Cardiac muscle cell (in vitro differentiated cells and primary cell): ENCODE data around the gene TMEM186. TPM values are rescaled to one million over a fixed set of nuclear protein-coding genes. Genes with fewer than 3 reads are reported as not detected.

Experiments
- DNase-seq, 2 donors: peaks; one replicate each; pipeline versions ENCODE4 v3.0.0 to v3.0.0-alpha.2; 2010 to 2017; ENCODE audit warnings: low read depth in 1 of 2, low spot score in 1 of 2
- H3K27ac ChIP-seq: fragments of 200-600 bp; sonication (generic); 2 replicates; pipeline ENCODE4 v1.5.1; 2016
- H3K27me3 ChIP-seq: fragments of 200-600 bp; sonication (generic); 2 replicates; pipeline ENCODE4 v1.6.0; 2016; ENCODE audit warnings: control low read depth
- H3K36me3 ChIP-seq: fragments of 200-600 bp; sonication (generic); 2 replicates; pipeline ENCODE4 v1.5.1; 2016; ENCODE audit warnings: control low read depth
- H3K4me1 ChIP-seq: fragments of 200-600 bp; sonication (generic); 2 replicates; pipeline ENCODE4 v1.8.1; 2017; ENCODE audit warnings: low read depth, mild to moderate bottlenecking, mixed run types
- H3K4me3 ChIP-seq: fragments of 200-600 bp; sonication (generic); 2 replicates; pipeline ENCODE4 v1.5.1; 2016; ENCODE audit warnings: mild to moderate bottlenecking
- H3K9me3 ChIP-seq: fragments of 200-600 bp; sonication (generic); 2 replicates; pipeline ENCODE4 v1.5.1; 2017; ENCODE audit warnings: low read depth, mild to moderate bottlenecking, control low read depth
- CTCF ChIP-seq: IDR thresholded peaks from 2 replicates; pipeline ENCODE4 v1.5.1; 2012; ENCODE audit warnings: low read depth, mild to moderate bottlenecking, low read length
- polyA plus RNA-seq: library from polyadenylated mRNA; unstranded; fragments of >200 nt; fragmentation: Nextera tagmentation; extraction: Ambion mirVana; gene quantifications from 2 replicates; pipeline ENCODE4 v1.2.1, GENCODE V29; 2016
- total RNA-seq: library from RNA; depleted of rRNA; stranded (reverse); fragments of >200 nt; gene quantifications from 2 replicates; pipeline ENCODE4 v1.2.3, GENCODE V29; 2016

Gene TMEM186
- total and polyA plus RNA-seq, 2 experiments from 2014 or later, result 8.1 to 23.9 TPM

DNA sequence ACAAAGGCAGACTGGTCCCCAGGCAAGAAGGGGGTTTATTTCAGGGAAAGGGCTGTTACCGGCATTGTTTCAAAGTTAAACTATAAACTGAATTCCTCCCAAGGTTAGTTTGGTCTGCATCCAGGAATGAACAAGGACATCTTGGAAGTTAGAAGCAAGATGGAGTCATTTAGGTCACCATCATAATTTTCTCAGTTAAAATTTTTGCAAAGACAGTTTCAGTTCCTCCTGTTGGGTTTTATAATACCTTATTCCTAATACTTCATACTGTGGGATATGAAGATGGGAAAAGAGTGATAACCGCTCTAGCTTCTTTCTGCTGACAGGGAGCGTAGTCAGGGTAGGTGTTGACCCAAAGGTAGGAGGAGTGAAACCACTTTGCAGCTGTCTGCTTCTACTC, 25.0 kb upstream of the TMEM186 start:
- Histone ChIP-seq H3K4me3 (no peak overlapping the region), H3K9me3 (no peaks in the 10 kb centered on the region), H3K27me3 (no peaks in the 10 kb centered on the region), H3K36me3 (peaks cover 7% of the 10 kb centered on the region), H3K27ac (no peak overlapping the region), H3K4me1 (no peaks in the 10 kb centered on the region)
- no peak for DNase-seq
- TF ChIP-seq CTCF, result no peak

DNA sequence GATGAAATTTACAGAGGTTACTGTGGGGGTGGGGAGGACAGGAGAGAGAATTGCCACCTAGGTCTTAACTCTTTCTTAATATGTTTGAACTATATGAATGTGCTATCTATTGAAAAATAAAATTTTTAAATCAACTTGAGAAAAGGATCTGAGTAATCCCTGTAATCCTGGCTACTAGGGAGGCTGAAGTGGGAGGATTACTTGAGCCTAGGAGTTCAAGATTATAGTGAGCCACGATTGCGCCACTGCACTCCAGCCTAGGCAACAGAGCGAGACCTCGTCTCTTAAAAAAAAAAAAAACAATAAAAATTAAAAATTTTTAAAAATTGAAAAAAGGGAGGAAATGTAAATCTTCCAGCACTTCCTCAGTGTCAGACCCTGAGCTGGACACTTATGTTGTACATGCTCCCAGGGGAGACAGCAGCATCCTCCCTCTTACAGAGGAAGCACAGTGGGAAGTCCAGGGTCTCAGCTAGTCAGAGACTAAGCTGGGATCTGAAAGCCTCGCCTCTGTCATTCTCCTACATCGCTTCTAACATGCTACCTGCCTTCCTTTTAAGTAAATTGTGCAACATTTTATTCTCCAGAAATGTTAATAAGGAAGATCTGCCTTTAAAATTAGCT, 22.1 kb upstream of the TMEM186 start:
- Histone ChIP-seq H3K4me3 (no peak overlapping the region), H3K27ac (no peak overlapping the region), H3K9me3 (no peaks in the 10 kb centered on the region), H3K27me3 (no peaks in the 10 kb centered on the region), H3K36me3 (peaks cover 14% of the 10 kb centered on the region), H3K4me1 (no peaks in the 10 kb centered on the region)
- DNase-seq, result no peak
- no peak for TF ChIP-seq CTCF

DNA sequence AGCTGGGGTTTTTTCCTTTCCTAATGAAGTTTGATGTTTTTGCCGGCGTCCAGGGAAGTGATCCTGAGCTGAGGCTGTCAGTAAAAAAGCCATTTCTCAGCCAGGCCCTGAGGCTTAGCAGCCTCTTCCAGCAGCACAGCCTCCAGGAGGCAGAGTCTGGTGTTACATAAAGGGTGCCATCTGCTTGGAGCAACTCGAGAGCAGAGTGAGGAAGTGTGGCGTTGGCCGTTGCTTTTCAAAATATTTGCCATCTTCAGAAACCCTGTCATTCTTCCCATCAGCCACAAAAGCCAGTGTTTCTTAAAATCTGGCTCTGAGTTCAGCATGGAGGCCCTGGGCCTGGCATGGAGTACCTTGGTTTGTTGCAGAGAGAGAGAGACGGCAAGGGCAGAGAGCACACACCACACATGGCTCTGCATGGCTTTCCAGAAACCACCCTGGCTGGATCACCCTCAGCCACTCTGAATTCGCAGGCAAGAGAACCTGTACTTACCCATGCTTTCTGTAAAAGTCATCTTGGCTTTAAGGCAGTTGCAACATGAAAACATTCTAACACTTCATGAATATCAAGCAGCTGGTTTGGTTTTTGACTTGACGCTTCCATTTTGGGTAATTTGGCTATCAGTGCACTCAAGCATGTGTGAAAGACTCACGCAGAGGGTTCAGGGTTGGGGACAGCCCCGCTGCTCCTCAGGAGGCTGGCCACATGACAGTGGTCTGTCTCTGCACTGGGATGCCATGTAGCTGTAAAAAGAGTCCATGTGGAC, 21.2 kb upstream of the TMEM186 start:
- Histone ChIP-seq H3K27me3 (no peaks in the 10 kb centered on the region), H3K4me3 (no peak overlapping the region), H3K27ac (peak overlapping the region; percentile 6), H3K9me3 (no peaks in the 10 kb centered on the region), H3K36me3 (peaks cover 15% of the 10 kb centered on the region), H3K4me1 (no peaks in the 10 kb centered on the region)
- TF ChIP-seq CTCF, result no peak
- no peak for DNase-seq

DNA sequence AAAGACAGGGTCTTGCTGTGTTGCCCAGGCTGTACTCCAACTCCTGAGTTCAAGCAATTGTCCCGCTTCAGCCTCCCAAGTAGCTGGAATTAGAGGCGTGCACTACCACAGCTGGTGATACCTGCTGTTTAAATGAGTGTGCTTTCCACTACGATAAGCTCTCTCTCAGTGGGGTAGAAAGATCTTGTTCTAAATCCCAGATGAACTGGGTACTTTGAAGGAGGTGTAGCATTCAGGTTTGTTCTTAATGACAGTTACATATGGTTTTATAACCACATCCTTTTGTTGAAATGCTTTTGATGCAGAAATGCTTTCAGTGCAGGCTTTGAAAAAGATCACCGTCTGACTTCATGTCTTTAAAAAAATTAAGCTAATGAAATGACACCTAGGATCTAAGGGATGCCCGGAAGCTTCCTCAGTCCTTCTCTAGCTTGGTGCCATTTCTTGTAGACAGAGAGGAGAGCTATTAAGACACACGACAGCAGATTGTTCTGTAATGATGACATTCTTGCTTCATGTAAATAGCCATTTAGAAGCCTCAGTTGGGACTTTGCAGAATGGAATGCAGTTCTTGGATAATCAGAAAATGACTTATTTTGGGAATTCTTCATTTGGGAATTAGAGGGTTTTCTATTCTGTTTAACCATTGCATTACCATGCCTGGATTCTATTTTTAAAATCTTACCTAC, 19.7 kb upstream of the TMEM186 start:
- no peak overlapping the region for H3K4me3 ChIP-seq
- TF ChIP-seq CTCF, result no peak
- no peaks in the 10 kb centered on the region for H3K27me3 ChIP-seq
- H3K27ac ChIP-seq, result no peak overlapping the region
- DNase-seq, result no peak
- no peaks in the 10 kb centered on the region for H3K9me3 ChIP-seq
- peaks cover 27% of the 10 kb centered on the region for H3K36me3 ChIP-seq
- H3K4me1 ChIP-seq, result no peaks in the 10 kb centered on the region

DNA sequence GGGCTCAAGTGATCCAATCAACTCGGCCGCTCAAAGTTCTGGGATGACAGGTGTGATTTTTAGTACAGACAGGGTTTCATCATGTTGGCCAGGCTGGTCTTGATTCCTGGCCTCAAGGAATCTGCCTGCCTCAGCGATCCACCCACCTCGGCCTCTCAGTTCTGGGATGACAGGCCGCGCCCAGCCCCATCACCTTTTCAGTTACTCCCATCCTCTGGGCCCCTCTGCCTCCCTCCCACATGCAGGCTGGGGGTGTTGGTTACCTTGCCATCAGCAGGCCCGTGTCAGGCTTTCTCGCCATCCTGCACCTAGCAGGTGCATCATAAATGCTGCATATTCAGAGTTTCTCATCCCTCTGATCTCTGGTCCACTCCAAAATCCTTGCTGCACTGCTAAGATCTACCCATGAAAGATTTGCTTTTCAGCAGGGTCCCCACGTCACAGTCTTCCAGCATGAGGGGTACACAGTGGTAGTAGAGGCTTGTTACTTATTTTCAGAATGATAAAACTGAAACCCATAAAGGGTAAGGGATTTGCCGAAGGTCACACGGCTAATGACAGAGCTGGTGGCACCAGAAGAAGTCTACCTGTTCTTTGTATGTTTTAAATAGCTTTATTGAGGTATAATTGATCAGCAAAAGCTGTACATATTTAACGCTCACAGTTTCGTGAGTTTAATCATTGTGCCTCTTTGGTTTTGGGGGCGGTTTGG, 16.8 kb upstream of the TMEM186 start:
- no peak for DNase-seq
- no peak for TF ChIP-seq CTCF
- Histone ChIP-seq H3K4me1 (no peaks in the 10 kb centered on the region), H3K27me3 (no peaks in the 10 kb centered on the region), H3K27ac (no peak overlapping the region), H3K9me3 (no peaks in the 10 kb centered on the region), H3K36me3 (peaks cover 41% of the 10 kb centered on the region), H3K4me3 (no peak overlapping the region)
